ENCODE data around the gene THRA. TPM values are rescaled to one million over a fixed set of nuclear protein-coding genes. Genes with fewer than 3 reads are reported as not detected.

Gene THRA
- polyA plus RNA-seq, 1 donor (not counting 4 experiments of a cell fraction or from before 2014, with no cell fraction given) = 4.5 TPM

GRCh38 chr17:40075942-40076498 lies 13.3 kb downstream of the THRA start:
- no peaks in the 10 kb centered on the region for H3K36me3 ChIP-seq (ENCODE audit: control insufficient read depth in 2 of 2, extremely low read depth in 1 of 2, insufficient read depth in 2 of 2, low read length in 2 of 2)
- no peak for FAIRE-seq

DNA sequence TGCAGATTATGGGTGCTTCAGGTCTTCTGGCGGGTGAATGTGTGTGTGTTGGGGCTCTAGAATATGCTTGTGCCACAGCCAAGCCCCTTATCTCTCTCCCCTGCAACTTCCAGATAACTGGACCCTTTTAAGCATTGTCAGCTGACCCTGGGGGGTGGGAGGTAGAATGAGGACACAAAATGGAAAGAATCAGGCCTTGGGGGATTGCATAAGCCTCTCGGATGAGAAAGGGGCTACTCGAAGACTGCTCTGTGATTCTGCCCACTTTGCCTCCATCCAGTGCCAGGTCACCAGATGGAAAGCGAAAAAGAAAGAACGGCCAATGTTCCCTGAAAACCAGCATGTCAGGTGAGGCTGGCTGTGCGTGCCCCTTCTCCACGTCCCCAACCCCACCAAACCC lies 13.8 kb downstream of the THRA start:
- Histone ChIP-seq H3K4me2 (ENCODE audit: control insufficient read depth, extremely low read depth, insufficient read depth, low read depth, low read length) (no peak overlapping the region), H2AFZ (ENCODE audit: control insufficient read depth, low read length) (no peak overlapping the region), H3K27ac (ENCODE audit: control insufficient read depth, insufficient read depth, low read length) (no peak overlapping the region), H3K9ac (ENCODE audit: control insufficient read depth, extremely low read depth, insufficient read depth, low read length) (no peak overlapping the region), H3K36me3 (ENCODE audit: control insufficient read depth in 2 of 2, extremely low read depth in 1 of 2, insufficient read depth in 2 of 2, low read length in 2 of 2) (no peaks in the 10 kb centered on the region), H3K9me3 (ENCODE audit: control insufficient read depth, low read depth, low read length) (no peaks in the 10 kb centered on the region), H3K4me1 (ENCODE audit: control insufficient read depth, extremely low read depth, insufficient read depth, low read length) (peaks cover 20% of the 10 kb centered on the region), H3K9me1 (ENCODE audit: control insufficient read depth, extremely low read depth, insufficient read depth, low read length) (no peaks in the 10 kb centered on the region), H3K4me3 (ENCODE audit: control insufficient read depth in 2 of 3, extremely low read depth in 1 of 3, insufficient read depth in 2 of 3, low read depth in 1 of 3, low read length in 3 of 3) (no peak overlapping the region), H4K20me1 (ENCODE audit: control insufficient read depth, extremely low read depth, insufficient read depth, low read length) (no peaks in the 10 kb centered on the region), H3K27me3 (ENCODE audit: control insufficient read depth, extremely low read depth, insufficient read depth, low read length) (no peaks in the 10 kb centered on the region), H3K79me2 (ENCODE audit: control insufficient read depth, insufficient read depth, low read length) (no peaks in the 10 kb centered on the region)
- no peak for FAIRE-seq
- no peak for DNase-seq (ENCODE audit: low read depth, low spot score)
- no peak for TF ChIP-seq EZH2 (IDR thresholded peaks at IDR 0.05; ENCODE audit: low read length)
- TF ChIP-seq, protein P1, sequence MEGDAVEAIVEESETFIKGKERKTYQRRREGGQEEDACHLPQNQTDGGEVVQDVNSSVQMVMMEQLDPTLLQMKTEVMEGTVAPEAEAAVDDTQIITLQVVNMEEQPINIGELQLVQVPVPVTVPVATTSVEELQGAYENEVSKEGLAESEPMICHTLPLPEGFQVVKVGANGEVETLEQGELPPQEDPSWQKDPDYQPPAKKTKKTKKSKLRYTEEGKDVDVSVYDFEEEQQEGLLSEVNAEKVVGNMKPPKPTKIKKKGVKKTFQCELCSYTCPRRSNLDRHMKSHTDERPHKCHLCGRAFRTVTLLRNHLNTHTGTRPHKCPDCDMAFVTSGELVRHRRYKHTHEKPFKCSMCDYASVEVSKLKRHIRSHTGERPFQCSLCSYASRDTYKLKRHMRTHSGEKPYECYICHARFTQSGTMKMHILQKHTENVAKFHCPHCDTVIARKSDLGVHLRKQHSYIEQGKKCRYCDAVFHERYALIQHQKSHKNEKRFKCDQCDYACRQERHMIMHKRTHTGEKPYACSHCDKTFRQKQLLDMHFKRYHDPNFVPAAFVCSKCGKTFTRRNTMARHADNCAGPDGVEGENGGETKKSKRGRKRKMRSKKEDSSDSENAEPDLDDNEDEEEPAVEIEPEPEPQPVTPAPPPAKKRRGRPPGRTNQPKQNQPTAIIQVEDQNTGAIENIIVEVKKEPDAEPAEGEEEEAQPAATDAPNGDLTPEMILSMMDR (optimal IDR thresholded peaks at IDR 0.05 in 1 of 3, IDR thresholded peaks at IDR 0.05 in 1 of 3, conservative IDR thresholded peaks at IDR 0.05 in 1 of 3; ENCODE audit: extremely low read depth in 1 of 3, insufficient read depth in 2 of 3, low read length in 3 of 3) = no peak
- dilution Hi-C loops (cut with MboI; ENCODE audit: extremely low pct_ligation_motif_present, low sequenced_read_pairs) = no loop called here

More at GRCh38 chr17:40075942-40076498, 13.3 kb downstream of the THRA start:
- H3K9ac ChIP-seq (ENCODE audit: control insufficient read depth, extremely low read depth, insufficient read depth, low read length) = no peak overlapping the region
- TF ChIP-seq, protein P1 (optimal IDR thresholded peaks at IDR 0.05 in 1 of 3, IDR thresholded peaks at IDR 0.05 in 1 of 3, conservative IDR thresholded peaks at IDR 0.05 in 1 of 3; ENCODE audit: extremely low read depth in 1 of 3, insufficient read depth in 2 of 3, low read length in 3 of 3) = no peak
- no peak for TF ChIP-seq EZH2 (IDR thresholded peaks at IDR 0.05; ENCODE audit: low read length)
- no peak for DNase-seq (ENCODE audit: low read depth, low spot score)
- H3K27me3 ChIP-seq (ENCODE audit: control insufficient read depth, extremely low read depth, insufficient read depth, low read length) = no peaks in the 10 kb centered on the region
- dilution Hi-C loops (cut with MboI; ENCODE audit: extremely low pct_ligation_motif_present, low sequenced_read_pairs) = no loop called here
- no peak overlapping the region for H3K4me2 ChIP-seq (ENCODE audit: control insufficient read depth, extremely low read depth, insufficient read depth, low read depth, low read length)
- no peak overlapping the region for H2AFZ ChIP-seq (ENCODE audit: control insufficient read depth, low read length)
- H3K9me3 ChIP-seq (ENCODE audit: control insufficient read depth, low read depth, low read length) = no peaks in the 10 kb centered on the region
- H3K4me3 ChIP-seq (ENCODE audit: control insufficient read depth in 2 of 3, extremely low read depth in 1 of 3, insufficient read depth in 2 of 3, low read depth in 1 of 3, low read length in 3 of 3) = no peak overlapping the region
- no peaks in the 10 kb centered on the region for H4K20me1 ChIP-seq (ENCODE audit: control insufficient read depth, extremely low read depth, insufficient read depth, low read length)
- no peaks in the 10 kb centered on the region for H3K79me2 ChIP-seq (ENCODE audit: control insufficient read depth, insufficient read depth, low read length)
- H3K4me1 ChIP-seq (ENCODE audit: control insufficient read depth, extremely low read depth, insufficient read depth, low read length) = peaks cover 26% of the 10 kb centered on the region
- H3K9me1 ChIP-seq (ENCODE audit: control insufficient read depth, extremely low read depth, insufficient read depth, low read length) = no peaks in the 10 kb centered on the region
- no peak overlapping the region for H3K27ac ChIP-seq (ENCODE audit: control insufficient read depth, insufficient read depth, low read length)
